ENCODE data around the gene CCL27.
"Not testable (repeated sequence)": the region's sequence is repeated elsewhere in the genome, so short reads cannot be mapped to it uniquely, and the experiment has no call there.

The CCL27 gene

DNA sequence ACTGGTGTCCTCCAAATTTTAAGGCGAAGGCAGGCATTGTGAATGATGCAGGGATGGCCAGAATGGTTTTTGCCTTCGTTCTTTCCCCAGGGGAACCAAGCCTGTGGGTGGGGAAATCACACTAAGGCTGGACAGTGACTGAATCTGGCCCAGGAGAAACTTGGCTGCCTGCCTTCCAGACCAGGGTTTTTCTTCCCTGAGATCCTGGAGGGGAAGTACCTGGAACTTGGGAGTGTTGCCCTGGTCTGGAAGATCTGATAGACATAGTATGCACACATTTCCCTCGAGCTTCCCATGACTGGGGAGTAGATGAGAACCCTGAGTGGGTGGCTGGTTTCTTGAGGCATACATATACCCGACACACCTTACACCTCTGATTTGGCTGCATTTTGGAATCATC is 11.1 kb downstream of the CCL27 start:
- no peak for DNase-seq (ENCODE audit: low read depth in 2 of 2)

DNA sequence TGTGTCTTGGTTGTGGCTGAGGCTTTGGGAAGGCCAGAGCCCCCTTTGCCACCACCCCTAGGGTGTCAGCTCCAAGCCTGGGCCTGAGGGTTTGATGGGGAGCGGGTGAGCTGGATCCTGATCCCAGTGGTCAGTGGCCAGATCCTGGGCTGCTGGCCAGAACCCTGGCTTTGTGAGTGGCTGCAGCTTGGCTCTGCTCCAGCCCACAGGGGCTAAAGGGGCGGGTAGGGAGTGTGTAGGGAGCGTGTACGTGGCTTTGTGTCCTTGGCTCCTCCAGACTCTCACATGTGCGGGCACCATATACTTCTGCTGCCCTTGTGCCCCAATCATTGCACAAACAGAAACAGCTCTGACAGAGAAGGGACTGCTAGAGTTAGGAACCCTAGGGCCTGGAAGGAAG is 11.6 kb downstream of the CCL27 start:
- no peak for DNase-seq (ENCODE audit: low read depth in 2 of 2)

DNA sequence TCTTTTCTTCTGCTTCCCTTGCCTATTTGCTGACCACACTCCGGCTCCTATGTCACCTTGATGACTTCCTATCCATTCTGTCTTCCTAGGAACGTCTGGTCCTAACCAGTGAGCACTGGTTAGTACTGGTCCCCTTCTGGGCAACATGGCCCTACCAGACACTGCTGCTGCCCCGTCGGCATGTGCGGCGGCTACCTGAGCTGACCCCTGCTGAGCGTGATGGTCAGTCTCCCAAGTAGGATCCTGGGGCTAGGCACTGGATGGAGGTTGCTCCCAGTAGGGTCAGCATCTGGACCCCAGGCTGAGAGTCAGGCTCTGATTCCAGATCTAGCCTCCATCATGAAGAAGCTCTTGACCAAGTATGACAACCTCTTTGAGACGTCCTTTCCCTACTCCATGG is 13.8 kb downstream of the CCL27 start:
- DNase-seq (ENCODE audit: low read depth in 2 of 2) = no peak

DNA sequence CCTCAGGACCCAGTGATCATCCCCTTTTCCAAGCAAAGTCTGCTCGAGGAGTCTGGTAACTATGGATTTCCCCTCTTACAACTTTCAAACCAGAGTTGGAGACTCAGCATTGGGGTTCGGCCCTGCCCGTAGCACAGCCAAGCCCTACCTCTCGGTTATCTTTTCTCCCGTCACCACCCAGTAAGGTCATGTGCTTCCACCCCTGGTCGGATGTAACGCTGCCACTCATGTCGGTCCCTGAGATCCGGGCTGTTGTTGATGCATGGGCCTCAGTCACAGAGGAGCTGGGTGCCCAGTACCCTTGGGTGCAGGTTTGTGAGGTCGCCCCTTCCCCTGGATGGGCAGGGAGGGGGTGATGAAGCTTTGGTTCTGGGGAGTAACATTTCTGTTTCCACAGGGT is 14.8 kb downstream of the CCL27 start:
- no peak for DNase-seq (ENCODE audit: low read depth in 2 of 2)

- no peak for DNase-seq (ENCODE audit: low read depth in 2 of 2)
Observed at GRCh38 chr9:34647084-34647403, 15.4 kb downstream of the CCL27 start.

DNA sequence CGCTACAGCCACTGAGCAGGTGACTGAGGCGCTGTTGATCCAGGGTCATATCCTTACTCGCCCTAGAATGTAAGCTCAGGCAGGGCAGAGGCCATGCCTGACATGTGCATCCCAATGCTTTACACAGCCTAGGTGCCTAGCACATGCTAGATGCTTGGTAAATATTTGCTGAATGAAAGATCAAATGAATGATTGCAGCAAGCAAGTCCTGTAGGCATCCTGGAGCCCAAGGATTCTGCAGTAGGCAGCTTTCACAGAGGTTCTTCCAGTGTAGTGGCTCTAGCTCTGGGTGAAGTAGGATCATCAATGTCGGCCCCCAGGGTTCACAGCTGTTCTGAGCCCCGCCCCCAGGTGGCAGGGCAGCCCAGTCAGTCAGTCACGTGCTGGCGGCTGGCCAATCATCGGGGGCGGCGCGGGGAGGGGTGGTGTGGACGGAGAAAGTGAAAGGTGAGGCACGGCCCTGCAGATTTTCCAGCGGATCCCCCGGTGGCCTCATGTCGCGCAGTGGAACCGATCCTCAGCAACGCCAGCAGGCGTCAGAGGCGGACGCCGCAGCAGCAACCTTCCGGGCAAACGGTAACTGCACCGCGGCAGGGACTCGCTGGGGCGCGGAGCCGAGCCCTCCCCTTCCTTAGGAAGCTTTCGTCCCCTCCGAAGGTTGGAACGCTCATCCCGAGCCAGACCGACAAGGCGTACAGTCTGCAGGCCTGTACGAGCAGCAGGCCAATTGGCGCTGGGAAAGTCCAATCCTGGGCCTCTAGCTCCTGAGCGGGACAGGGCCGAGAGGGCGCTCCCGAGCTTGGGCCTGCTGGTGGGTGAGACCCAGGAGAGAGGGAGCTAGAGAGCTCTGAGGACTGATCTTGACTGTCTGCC is 16.0 kb downstream of the CCL27 start, which contains the start of gene GALT:
GALT (plus strand) TSS at position 465 of the 873 bp plus-strand sequence; CDS start at position 495, 30 bp downstream.
- peak; percentile 98 to 99 for DNase-seq (ENCODE audit: low read depth in 2 of 2)

GRCh38 chr9:34644766-34645314 is 17.6 kb downstream of the CCL27 start:
- DNase-seq (ENCODE audit: low read depth in 2 of 2) = no peak

DNA sequence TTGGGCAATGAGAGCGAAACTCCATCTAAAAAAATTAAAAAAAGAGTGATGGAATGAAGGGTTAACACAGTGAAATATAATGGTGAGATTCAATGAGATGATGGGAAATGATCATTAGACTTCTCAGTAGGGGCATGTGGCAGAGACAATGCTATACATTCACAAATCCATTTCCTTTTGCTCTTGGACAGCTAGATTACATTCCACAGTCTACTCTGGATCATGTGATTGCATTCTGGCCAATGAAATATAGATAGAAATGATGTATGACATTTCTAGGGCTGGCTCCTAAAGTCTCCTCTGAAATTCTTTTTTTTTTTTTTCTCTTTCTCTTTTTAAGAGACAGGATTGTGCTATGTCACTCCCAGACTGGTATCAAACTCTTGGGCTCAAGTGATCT is 19.8 kb downstream of the CCL27 start:
- no peak for DNase-seq (ENCODE audit: low read depth in 2 of 2)

DNA sequence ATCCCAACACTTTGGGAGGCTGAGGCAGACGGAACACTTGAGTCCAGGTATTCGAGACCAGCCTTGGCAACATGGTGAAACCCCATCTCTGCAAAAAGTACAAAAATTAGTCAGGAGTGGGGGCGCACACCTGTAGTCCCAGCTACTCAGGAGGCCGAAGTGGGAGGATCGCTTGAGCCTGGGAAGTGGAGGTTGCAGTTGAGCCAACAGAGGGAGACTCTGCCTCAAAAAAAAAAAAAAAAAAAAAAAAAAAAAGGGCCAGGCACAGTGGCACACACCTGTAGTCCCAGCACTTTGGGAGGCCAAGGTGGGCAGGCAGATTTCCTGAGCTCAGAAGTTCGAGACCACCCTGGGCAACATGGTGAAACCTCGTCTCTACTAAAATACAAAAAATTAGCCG is 23.1 kb downstream of the CCL27 start:
- not testable (repeated sequence) for DNase-seq (ENCODE audit: low read depth in 2 of 2)

DNA sequence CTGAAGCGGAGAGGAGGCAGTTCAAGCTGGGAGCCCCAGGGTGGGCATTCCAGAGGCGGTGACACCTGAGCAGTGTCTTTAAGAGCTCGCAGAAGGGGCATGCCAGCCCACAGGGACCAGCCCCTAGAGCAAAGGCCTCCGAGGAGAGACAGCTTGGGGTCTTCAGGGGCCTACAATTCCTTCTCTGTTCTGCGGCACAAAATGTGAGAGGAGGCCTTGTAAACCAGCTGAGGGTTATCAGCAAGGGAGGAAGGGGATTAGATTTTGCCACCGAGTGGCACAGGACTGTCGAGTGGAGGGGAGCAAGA is 24.4 kb downstream of the CCL27 start:
- DNase-seq (ENCODE audit: low read depth in 2 of 2) = no peak

- DNase-seq (ENCODE audit: low read depth in 2 of 2) = peak; percentile 90 to 91
Observed at GRCh38 chr9:34637356-34638137, 24.9 kb downstream of the CCL27 start, which contains the start of gene SIGMAR1. SIGMAR1 (minus strand) TSS chr9:34637787; CDS start chr9:34637697, 90 bp downstream.

DNA sequence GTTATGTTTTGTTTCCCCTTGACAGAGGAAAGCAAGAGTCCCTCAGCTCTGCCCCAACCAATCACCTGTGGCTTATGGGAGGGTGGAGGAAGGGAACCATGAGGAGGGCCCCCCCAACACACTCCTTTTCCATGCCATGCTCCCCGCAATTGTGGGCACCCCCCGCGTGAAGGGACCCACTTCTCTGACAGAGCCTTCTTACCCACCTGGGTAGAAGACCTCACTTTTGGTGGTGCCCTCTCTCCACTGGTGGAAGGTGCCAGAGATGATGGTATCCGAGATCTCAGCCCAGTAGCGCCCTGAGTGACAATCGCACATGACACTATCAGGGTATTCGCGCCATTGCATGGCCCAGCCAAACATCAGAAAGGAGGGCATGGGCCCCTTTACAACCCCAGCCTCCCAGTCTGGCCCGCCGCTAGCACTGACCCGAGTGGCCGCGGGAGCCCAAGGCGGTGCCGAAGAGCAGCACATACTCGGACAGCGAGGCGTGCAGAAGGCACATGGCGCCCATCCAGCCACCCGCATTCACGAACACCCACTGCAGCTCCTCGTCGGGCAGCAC is 25.6 kb downstream of the CCL27 start:
- no peak for DNase-seq (ENCODE audit: low read depth in 2 of 2)

DNA sequence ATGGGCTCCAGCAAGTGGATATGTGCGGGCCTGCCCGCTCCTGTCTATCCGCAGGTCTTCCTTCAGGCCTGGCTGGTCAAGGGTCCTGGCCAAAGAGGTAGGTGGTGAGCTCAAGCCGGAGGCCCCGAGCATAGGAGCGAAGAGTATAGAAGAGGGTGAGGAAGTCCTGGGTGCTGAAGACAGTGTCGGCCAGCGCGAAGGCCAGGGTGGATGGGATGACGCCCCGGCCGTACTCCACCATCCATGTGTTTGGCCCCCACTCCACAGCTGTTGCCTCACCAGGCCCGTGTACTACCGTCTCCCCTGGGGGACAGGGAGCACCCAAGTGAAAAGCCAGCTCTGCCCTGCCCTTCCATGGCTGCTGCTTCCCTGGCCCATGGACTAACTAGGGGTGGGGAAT is 26.9 kb downstream of the CCL27 start:
- no peak for DNase-seq (ENCODE audit: low read depth in 2 of 2)

DNA sequence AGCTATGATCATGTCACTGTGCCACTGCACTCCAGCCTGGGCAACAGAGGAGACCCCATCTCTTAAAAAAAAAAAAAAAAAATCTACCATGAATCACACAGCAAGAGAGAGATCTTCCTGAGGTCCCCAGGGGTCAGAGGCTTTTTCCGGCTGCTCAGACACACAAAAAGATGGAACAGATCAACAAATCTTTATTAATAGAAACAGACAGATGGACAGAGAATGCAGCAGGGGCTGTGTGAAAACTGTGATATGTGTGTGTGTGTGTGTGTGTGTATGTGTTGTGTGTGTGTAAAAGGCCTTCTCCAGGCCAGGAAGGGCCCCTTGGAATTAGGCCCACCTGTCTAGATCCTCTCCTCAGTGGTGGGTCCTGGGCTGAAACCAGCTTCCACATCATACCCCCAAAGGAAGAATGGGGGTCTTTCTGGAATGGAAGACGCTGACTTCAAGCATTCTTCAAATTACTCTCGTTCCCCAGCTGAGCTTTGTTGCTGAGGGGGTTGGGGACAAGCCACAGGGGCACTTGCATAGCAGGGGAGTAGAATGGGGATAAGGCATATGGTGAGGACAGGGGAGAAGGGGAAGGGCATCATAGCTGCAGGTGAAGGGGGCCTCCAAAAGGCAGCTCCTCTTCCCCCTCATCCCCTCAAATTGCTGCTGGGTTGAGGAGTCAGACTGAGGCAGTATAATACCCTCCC is 27.8 kb downstream of the CCL27 start:
- DNase-seq (ENCODE audit: low read depth in 2 of 2) = no peak

DNA sequence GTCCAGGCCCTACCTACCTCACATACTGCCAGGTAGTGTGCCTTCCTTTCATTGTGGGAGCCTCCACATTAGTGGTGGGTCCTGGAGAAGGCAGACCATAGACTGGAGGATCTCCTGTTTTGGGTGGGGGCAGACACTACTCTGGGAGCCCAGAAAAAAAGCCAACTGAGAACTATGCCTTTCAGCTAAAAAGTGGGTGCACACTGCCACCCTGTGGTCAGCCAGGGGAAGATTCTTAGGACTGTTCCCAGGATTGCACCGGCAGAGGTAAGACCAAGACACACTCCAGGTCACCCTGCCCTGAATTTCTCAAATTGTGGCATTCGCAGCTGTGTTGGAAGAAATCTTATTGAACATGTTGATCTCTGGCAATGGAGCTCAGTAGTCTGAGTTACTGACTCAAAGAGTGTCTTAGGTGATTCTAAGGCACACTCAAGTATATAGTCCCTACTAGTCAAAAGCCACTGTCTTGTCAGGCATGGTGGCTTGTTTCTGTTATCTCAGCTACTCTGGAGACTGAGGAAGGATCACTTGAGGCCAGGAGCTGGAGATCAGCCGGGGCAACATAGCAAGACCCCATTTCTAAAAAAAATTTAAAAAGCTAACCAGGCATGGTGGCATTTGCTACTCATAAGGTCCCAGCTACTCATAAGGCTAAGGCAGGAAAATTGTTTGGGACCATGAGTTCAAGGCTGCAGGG is 28.5 kb downstream of the CCL27 start:
- DNase-seq (ENCODE audit: low read depth in 2 of 2) = peak; percentile 57 to 61

- DNase-seq (ENCODE audit: low read depth in 2 of 2) = no peak
Observed at GRCh38 chr9:34633166-34633565, 29.3 kb downstream of the CCL27 start.

DNA sequence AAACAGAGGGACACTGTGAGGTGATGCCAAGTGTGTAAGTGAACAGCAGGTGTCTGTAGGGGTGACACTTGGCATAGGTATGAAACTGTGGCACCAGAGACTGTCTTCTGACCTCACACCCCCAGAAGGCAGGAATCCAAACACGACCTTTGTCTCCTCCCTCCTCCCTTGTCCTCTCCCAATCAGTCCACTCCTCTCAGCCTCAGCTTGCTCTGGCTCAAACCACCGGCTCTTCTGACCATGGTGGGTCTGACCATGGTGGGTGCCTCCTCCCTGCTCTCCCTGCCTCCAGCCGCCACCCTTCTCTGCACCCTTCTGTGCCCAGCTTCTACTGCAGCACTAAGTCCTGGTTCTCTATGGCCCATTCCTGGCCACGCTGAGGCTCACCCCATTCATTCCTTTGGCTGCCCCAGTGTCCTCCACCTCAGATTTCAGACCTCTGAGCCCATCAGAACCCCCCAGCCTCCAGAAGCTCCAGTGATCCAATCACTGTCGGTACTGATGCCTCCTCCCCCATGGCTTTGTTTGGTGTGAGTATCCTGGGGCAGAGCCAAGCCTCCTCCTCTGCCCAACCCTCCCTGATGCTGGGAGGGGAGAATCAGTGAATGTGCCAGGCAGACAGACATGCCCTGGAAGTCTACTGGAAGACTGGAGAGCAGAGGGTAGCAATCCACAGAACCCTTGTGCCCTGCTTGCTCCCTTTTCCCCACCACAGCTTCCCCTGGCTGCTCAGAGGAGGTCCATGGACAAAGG is 31.9 kb downstream of the CCL27 start:
- no peak for DNase-seq (ENCODE audit: low read depth in 2 of 2)

DNA sequence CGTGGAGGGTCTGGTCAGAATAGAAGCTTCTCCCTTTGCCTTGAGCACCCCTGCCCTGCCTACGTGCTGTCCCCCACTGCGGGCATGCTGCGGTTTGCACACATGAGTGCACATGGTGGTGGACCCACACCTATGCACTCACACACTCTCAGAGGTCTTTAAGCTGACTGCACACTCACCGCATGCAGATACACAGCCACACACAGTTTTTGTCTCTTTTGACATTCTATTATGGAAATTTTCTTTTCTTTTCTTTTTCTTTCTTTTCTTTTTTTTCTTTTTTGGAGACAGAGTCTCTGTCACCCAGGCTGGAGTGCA is 33.0 kb downstream of the CCL27 start:
- no peak for DNase-seq (ENCODE audit: low read depth in 2 of 2)

DNA sequence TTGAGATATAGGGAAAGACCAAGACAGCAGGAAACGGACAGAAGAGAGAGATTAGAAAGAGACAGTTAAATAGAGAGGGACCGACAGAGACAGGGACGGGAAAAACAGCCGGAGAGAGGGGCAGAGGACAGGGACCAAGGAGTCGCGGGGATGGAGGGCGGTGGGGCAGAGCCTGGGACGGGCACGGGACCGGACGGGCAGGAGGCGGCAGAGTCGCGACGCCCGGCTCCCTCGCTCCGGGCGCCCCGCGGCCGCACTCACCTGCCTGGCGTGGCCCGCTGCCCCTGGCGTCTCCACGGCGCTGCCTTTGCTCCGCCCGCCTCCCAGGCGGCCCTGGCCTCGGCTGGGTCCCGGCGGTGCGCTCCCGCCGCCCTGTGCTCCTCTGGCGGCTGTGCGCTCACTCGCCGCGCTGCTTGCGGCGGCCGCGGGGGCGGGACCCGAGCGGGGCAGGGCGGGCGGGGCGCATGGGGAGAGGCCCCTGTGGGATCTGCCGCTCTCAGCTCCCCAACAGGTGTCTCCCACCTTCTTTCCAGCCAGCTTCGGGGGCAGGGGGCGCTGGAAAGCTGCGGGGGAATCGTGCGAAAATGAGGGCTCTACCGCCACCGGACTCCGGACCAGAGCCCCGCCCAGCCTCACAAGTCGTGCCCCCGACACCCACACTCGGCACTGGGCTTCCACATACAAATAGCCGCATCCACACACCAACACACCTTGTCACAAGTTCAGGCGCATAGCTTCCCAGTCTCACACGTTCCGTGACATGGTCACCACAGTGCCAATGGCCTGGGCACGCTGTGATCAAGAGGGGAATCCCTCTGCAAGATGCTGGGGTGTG is 33.6 kb downstream of the CCL27 start, which contains the start of gene ARID3C:
ARID3C (minus strand) TSS at position 411 of the 835 bp plus-strand sequence. CDS start 1,052 bp downstream, outside the sequence.
- no peak for DNase-seq (ENCODE audit: low read depth in 2 of 2)

Measured in stimulated activated CD4-positive, alpha-beta T cell treated with anti-CD3 and anti-CD28 coated beads, Interleukin-4, amount 100 ng/mL, for 48 hours (primary cell).